GM06990 (cell line): Measurements from ENCODE around the gene PTEN.

Experiments used
- DNase-seq: peaks from one replicate; pipeline ENCODE4 v3.0.0-alpha.2; 2011; ENCODE audit not compliant: insufficient read length; ENCODE audit errors: extremely low read depth
- H3K27me3 ChIP-seq: replicated peaks from 2 replicates; pipeline ENCODE4 v1.6.0; 2011; ENCODE audit warnings: low read length; ENCODE audit not compliant: control insufficient read depth, insufficient read depth
- H3K36me3 ChIP-seq: 2 replicates; pipeline ENCODE4 v1.5.1; 2011; ENCODE audit warnings: low read length; ENCODE audit not compliant: control insufficient read depth, insufficient read depth
- H3K4me3 ChIP-seq: replicated peaks from 2 replicates; pipeline ENCODE4 v1.5.1; 2011; ENCODE audit warnings: low read depth, mild to moderate bottlenecking, control low read depth, low read length
- CTCF ChIP-seq: IDR thresholded peaks from 2 replicates; pipeline ENCODE4 v1.5.1; 2011; ENCODE audit warnings: low read length, control low read depth, mild to moderate bottlenecking, inconsistent platforms; ENCODE audit not compliant: insufficient read depth, poor library complexity, severe bottlenecking

Gene PTEN

DNA sequence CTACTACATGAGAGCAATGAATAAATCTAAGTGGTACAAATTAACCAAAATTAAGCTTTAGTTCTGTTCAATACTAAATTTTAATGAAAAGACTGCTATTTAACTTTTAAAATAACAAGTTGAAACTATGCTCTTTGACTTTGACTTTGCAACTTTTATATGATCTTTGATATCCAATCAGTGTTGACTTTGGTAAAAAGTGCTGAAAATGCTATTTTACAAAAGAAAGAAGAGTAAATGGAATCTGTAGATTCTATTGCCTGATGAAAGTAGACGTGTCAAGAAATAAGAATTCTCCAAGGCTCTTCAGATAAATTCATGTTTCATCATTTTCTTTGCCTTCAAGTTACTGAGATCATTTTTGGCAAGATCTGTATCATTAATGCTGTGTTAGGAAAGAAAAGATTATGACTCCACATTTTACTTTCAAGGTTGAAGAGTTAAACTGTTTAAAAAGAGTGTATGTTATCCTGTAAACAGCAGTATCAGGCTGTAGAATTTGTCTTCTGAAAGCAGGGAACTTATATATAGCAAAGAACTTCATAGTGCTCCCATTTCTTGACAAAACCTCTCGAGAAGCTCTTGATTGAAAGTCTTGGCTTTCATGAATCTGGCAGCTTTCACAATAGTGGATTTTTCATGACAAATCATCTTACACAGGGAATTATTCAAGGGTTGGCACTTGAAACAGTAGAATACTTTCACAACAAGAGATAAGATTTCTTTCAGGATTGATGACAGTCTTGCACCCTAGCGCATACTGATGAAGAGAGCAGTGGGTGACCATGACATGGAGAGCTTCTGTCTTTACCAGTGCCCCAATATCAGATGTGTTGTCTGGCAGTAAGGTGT, 72.1 kb downstream of the PTEN start:
- DNase-seq = no peak
- Histone ChIP-seq H3K27me3 (no peaks in the 10 kb centered on the region), H3K4me3 (no peak overlapping the region), H3K36me3 (peaks cover 1% of the 10 kb centered on the region)
- no peak for TF ChIP-seq CTCF

- Histone ChIP-seq H3K27me3 (no peaks in the 10 kb centered on the region), H3K4me3 (no peak overlapping the region), H3K36me3 (peaks cover 2% of the 10 kb centered on the region)
- no peak for DNase-seq
- TF ChIP-seq CTCF = no peak
These were observed 76.8 kb downstream of the PTEN start for GRCh38 chr10:87940210-87940609.

DNA sequence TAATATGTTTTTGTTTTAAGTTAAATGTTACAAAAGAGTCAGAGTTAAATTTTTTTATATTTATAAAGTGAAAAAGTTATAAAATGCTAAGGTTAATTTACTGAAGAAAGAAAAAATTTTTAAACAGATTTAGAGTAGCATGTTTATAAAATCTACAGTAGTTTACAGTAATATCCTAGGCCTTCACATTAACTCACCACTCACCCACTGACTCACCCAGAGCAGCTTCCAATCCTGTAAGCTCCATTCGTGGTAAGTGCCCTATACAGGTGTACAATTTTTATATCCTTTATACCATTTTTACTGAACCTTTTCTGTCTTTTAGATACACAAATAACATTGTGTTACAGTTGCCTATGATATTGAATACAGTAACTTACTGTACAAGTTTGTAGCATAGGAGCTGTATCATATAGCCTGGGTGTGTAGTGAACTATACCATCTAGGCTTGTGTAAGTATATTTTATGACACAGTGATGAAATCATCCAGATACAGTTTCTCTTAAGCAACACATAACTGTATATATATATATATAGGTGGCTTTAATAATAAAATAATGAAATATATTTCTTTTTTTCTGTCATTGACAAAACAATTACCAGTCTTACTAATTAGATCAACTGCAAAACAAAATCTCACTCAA, 79.6 kb downstream of the PTEN start:
- no peak for DNase-seq
- no peak overlapping the region for H3K4me3 ChIP-seq
- H3K36me3 ChIP-seq = peaks cover 5% of the 10 kb centered on the region
- no peaks in the 10 kb centered on the region for H3K27me3 ChIP-seq
- no peak for TF ChIP-seq CTCF

- no peak for TF ChIP-seq CTCF
- DNase-seq = no peak
- peaks cover 4% of the 10 kb centered on the region for H3K36me3 ChIP-seq
- H3K27me3 ChIP-seq = no peaks in the 10 kb centered on the region
- H3K4me3 ChIP-seq = no peak overlapping the region
These were observed 82.6 kb downstream of the PTEN start for GRCh38 chr10:87945984-87946383.

- Histone ChIP-seq H3K27me3 (no peaks in the 10 kb centered on the region), H3K4me3 (no peak overlapping the region), H3K36me3 (peaks cover 3% of the 10 kb centered on the region)
- no peak for TF ChIP-seq CTCF
- no peak for DNase-seq
These were observed 89.2 kb downstream of the PTEN start for GRCh38 chr10:87952612-87953011.
